Parathyroid adenoma (tissue), 2 donors: ENCODE data around the gene WASL.
A peak's percentile ranks its signal among the peaks of the same experiment; 100 is the strongest.

ENCODE experiments used
- H2AFZ ChIP-seq: fragments of 300-600 bp; sonication (generic); one replicate; pipeline ENCODE4 v1.7.0; 2017; ENCODE audit warnings: antibody characterized with exemption, mild to moderate bottlenecking
- H3K27ac ChIP-seq: fragments of 300-600 bp; sonication (generic); one replicate; pipeline ENCODE4 v1.7.0; 2017
- H3K27me3 ChIP-seq: fragments of 300-600 bp; sonication (generic); one replicate; pipeline ENCODE4 v1.7.0; 2017; ENCODE audit warnings: low read length; ENCODE audit not compliant: control insufficient read depth, insufficient read depth
- H3K36me3 ChIP-seq: fragments of 300-600 bp; sonication (generic); one replicate; pipeline ENCODE4 v1.7.0; 2017; ENCODE audit warnings: low read length; ENCODE audit not compliant: control insufficient read depth, insufficient read depth
- H3K4me1 ChIP-seq: fragments of 300-600 bp; sonication (generic); one replicate; pipeline ENCODE4 v1.7.0; 2017; ENCODE audit warnings: control low read depth
- H3K4me2 ChIP-seq: fragments of 300-600 bp; sonication (generic); one replicate; pipeline ENCODE4 v1.7.0; 2017; ENCODE audit warnings: low read length
- H3K4me3 ChIP-seq: fragments of 300-600 bp; sonication (generic); one replicate; pipeline ENCODE4 v1.7.0; 2017; ENCODE audit warnings: low read depth, low read length
- H3K79me2 ChIP-seq: fragments of 300-600 bp; sonication (generic); one replicate; pipeline ENCODE4 v1.7.0; 2017; ENCODE audit warnings: control low read depth
- H3K9ac ChIP-seq: fragments of 300-600 bp; sonication (generic); one replicate; pipeline ENCODE4 v1.7.0; 2017; ENCODE audit warnings: mild to moderate bottlenecking
- H3K9me3 ChIP-seq: fragments of 300-600 bp; sonication (generic); one replicate; pipeline ENCODE4 v1.7.0; 2017; ENCODE audit warnings: low read length; ENCODE audit not compliant: control insufficient read depth
- CTCF ChIP-seq: fragments of 300-600 bp; sonication (generic); IDR thresholded peaks from one replicate; pipeline ENCODE4 v1.7.0; 2017; ENCODE audit warnings: antibody characterized with exemption, mild to moderate bottlenecking
- donor health status: primary hyperparathyroidism.

The WASL gene

GRCh38 chr7:123746931-123747488, 1.8 kb downstream of the WASL start:
- no peak overlapping the region for H3K9ac ChIP-seq
- H3K27ac ChIP-seq = no peak overlapping the region
- no peaks in the 10 kb centered on the region for H3K36me3 ChIP-seq
- H2AFZ ChIP-seq = no peak overlapping the region
- peak overlapping the region; percentile 83 for H3K4me3 ChIP-seq
- peaks cover 52% of the 10 kb centered on the region for H3K79me2 ChIP-seq
- no peak for TF ChIP-seq CTCF
- H3K27me3 ChIP-seq = no peaks in the 10 kb centered on the region
- H3K9me3 ChIP-seq = no peaks in the 10 kb centered on the region
- peak overlapping the region; percentile 90 for H3K4me2 ChIP-seq
- H3K4me1 ChIP-seq = peaks cover 17% of the 10 kb centered on the region

- Histone ChIP-seq H3K4me3 (no peak overlapping the region), H3K4me2 (no peak overlapping the region), H3K27ac (no peak overlapping the region), H3K79me2 (peaks cover 53% of the 10 kb centered on the region), H3K4me1 (peaks cover 17% of the 10 kb centered on the region), H3K27me3 (no peaks in the 10 kb centered on the region), H3K9ac (no peak overlapping the region), H3K36me3 (no peaks in the 10 kb centered on the region), H2AFZ (no peak overlapping the region), H3K9me3 (no peaks in the 10 kb centered on the region)
- no peak for TF ChIP-seq CTCF
These were observed 2.7 kb downstream of the WASL start for GRCh38 chr7:123746055-123746454.

GRCh38 chr7:123745437-123745836, 3.4 kb downstream of the WASL start:
- no peak overlapping the region for H3K27ac ChIP-seq

GRCh38 chr7:123744416-123744815, 4.4 kb downstream of the WASL start:
- no peak overlapping the region for H3K4me3 ChIP-seq
- no peak overlapping the region for H2AFZ ChIP-seq
- H3K36me3 ChIP-seq = no peaks in the 10 kb centered on the region
- H3K9me3 ChIP-seq = no peaks in the 10 kb centered on the region
- no peak overlapping the region for H3K9ac ChIP-seq
- TF ChIP-seq CTCF = no peak
- no peak overlapping the region for H3K4me2 ChIP-seq
- H3K79me2 ChIP-seq = peaks cover 62% of the 10 kb centered on the region
- H3K27me3 ChIP-seq = no peaks in the 10 kb centered on the region
- peaks cover 17% of the 10 kb centered on the region for H3K4me1 ChIP-seq
- H3K27ac ChIP-seq = no peak overlapping the region

More at GRCh38 chr7:123745437-123745836, 3.4 kb downstream of the WASL start:
- TF ChIP-seq CTCF = no peak
- peaks cover 17% of the 10 kb centered on the region for H3K4me1 ChIP-seq
- H3K9me3 ChIP-seq = no peaks in the 10 kb centered on the region
- no peaks in the 10 kb centered on the region for H3K27me3 ChIP-seq
- peaks cover 59% of the 10 kb centered on the region for H3K79me2 ChIP-seq
- H3K36me3 ChIP-seq = no peaks in the 10 kb centered on the region
- no peak overlapping the region for H3K4me3 ChIP-seq
- H3K9ac ChIP-seq = no peak overlapping the region
- peak overlapping the region; percentile 15 for H3K4me2 ChIP-seq
- H2AFZ ChIP-seq = no peak overlapping the region

GRCh38 chr7:123741940-123742339, 6.9 kb downstream of the WASL start:
- Histone ChIP-seq H2AFZ (no peak overlapping the region), H3K79me2 (peaks cover 67% of the 10 kb centered on the region), H3K27ac (no peak overlapping the region), H3K9ac (no peak overlapping the region), H3K4me3 (no peak overlapping the region), H3K27me3 (no peaks in the 10 kb centered on the region), H3K4me1 (peaks cover 17% of the 10 kb centered on the region), H3K9me3 (no peaks in the 10 kb centered on the region), H3K4me2 (no peak overlapping the region), H3K36me3 (no peaks in the 10 kb centered on the region)
- no peak for TF ChIP-seq CTCF
